HG02759 (cell line): Measurements from ENCODE around the gene TENT5C.
A peak's percentile ranks its signal among the peaks of the same experiment; 100 is the strongest.

Experiments
- ATAC-seq: cut with Tn5 transposase; IDR thresholded peaks from one replicate; pipeline ENCODE4 v1.9.1; 2021; ENCODE audit warnings: mild to moderate bottlenecking, moderate library complexity; ENCODE audit not compliant: unreplicated experiment

The TENT5C gene

DNA sequence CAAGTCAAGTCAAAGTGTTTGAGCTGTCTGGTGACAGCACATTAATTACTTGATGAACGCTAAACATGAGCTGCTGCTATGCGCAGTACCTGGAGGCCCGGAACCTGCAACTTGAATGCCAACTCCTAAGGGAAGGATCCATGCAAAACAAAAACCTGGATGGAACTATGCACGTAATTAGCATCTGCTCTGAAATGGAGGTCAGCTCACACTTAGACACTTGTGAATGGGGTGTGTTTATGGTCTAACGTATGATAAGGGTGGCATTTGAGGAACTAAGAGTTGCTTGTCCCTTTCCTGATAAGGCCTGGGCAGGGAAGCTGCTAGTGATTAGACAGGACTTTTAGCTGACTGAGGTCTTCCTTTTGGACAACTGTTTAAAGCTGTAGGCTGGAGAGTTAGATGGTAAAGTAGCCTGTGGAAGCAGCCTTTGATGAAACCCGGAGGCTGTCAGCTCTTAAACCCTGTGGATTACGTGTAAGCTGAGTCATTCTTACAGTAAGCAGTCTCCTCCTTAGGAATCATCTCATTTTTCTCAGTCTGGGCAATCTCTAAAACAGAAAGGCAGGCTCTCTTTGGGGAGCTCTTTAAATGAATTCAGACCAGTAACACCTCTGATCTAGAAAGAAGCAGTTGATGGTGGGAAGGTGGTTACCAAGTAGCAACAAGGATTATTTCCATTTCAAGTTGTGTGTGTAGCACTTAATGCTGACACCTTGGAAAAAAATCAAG lies 6.8 kb downstream of the TENT5C start:
- no peak for ATAC-seq

DNA sequence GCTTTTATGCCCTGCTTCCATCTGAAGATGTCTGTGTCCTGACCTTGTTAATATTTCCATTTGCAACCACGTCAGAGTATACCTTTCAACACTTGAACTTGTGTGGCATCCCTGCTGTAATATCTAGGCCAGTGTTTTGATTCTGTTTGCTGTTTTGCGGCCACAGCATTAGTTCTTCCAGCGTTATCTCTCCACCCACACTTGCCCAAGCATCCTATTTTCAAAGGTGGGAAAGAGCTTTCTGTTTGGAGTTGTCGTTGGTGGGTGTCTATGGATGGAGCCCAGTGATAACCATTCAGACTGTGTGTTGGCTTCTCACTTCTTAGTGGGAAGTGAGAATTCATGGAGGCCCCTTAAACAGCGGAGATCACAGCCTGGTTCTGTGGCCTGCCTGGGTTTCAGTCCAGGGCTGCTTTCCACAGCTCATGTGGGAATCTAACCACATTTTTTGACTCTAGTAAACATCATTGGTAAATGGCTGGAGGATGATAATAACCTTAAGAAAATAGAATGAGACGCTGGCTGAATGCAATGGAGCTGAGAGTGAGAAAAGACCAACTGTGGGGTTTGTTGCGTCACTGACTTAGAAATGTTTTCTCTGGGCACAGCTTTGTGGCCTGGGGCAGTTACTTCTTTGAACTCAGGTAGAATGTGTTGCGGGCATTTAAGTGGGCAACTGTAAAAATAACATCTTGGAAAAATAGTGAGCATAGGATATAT lies 7.6 kb downstream of the TENT5C start:
- no peak for ATAC-seq

DNA sequence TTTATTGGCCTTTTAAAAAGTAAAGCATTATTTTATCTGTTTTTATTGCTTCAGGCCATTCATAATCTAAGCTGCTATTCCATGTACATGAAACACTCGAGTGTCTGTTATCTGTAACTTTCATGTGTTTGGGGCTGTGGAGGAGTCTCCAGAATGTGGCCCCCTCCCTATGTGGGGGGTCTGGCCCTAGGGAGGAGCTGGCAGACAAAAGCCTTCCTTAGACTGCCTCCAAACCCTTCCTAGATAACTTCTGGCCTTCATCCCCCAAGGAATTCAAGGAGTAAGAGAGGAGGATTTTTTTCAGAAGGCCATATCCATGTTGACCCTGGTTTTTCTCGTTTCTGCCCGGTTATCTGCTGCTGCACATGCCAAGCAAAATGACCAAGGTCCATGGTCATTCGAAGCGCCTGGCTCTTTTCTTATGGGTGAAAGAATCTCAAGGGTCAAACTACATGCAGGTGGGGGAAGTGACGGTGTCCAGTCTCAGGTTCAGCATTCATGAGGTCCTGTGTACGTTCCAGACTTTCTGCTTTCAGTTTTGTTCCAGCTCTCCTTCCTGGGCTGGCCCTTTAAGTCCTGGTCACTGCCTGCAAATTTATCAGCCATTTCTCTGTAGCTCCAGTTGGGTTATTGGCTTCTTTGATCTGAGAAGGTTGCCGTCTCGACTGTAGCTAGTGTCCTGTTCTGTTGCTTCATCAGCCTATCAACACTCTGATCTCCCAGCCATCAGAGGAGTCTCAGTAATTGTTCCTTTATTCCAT lies 8.3 kb downstream of the TENT5C start:
- no peak for ATAC-seq

DNA sequence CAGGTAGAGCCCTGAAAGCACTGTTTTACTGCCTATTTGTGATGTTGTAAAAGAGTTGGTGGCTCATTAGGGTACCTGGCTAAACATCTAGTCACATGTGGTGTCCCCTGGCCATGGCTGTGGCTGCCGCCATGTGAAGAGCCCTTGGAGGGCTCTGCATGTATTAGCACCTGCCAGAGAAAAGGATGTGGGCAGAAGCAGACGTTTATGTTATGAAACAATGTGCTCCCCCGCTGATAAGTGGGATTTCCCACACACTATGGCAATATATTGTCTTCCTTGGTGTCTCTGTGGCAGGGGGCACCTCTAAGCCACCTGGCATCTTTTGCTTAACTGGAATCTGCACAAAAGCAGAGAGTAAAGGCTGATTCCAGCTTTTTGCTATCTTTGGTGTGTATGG lies 9.6 kb downstream of the TENT5C start:
- ATAC-seq, result peak; percentile 53

DNA sequence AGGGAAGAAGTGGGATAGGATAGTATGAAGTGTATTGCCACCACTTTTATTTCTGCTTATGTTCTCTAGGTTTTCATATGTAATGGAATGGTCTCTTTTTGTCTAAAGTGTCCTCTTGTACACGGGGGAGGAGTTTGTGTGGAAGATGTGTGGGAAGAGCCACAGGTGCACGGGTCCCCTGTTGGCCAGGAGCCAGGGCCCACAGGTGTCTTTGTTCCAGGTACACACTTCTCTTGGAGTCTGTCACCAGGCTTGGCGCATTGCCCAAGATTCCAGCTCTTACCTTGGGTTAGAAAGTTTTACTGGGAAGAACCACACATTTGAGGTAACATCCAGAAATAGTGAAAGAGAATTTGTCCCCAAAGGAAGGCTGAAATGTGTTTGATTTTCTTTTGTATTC lies 10.5 kb downstream of the TENT5C start:
- ATAC-seq, result no peak

DNA sequence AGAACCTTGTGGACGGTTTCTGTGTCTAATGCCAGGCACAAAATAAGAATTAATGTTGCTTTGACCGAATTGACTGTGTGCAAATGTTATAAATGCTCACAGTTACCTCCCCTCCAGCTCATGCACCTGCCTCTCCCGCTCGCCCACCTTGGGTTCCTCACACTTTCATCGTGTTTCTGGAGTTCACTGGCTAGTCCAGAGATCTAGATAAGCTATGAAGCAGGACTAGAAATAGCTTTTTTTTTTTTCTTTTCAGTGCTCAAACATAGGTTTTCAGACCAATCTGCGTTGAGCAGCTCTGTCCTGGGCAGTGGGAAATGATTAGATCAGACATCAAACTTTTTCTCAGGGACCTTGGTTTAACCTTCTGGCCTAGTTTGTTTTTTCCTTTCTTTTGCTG lies 11.1 kb downstream of the TENT5C start:
- no peak for ATAC-seq

DNA sequence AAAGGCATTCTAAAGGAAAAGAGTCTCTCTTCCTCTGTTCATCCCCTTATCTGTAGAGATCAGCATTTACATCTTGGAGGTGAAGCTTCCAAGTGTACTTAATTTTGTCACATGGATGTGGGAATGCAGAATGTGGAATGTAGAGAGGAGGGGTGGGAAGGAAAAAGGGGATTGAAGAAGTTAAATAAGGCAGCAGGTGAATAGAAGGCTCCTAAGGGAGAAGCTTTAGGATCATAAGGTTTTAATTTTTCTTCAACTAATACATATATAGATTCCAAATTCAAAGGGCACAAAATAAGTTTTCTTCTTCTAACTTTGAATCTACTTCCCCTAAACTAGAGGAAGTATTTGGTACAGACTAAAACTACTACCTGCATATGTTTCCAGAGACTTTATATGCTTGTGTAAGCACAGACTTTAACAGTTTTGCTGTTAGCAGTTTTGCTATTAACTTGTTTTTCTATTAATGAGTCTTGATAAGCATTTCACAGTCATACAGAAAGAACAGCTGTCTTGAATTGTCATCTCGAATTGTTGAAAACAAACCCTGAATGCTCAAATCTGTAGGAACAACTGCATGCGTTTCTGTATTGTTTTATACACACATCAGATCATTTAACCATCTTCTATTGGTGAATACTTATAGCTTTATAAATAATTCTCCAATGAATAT lies 12.7 kb downstream of the TENT5C start:
- ATAC-seq, result no peak

DNA sequence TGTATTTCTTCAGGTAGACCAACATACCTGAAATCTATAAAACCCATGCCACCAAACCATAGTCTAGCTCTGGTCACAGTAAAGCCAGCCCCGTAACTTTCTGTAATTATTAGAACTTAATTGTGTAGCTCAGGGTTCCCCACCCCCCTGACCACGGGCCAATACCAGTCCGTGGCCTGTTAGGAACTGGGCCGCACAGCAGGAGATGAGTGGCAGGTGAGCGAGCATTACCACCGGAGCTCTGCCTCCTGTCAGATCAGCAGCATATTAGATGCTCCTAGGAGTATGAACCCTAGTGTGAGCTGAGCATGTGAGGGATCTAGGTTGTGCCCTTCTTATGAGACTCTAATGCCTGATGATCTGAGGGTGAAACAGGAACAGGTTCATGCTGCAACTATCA lies 14.6 kb downstream of the TENT5C start:
- ATAC-seq, result no peak

DNA sequence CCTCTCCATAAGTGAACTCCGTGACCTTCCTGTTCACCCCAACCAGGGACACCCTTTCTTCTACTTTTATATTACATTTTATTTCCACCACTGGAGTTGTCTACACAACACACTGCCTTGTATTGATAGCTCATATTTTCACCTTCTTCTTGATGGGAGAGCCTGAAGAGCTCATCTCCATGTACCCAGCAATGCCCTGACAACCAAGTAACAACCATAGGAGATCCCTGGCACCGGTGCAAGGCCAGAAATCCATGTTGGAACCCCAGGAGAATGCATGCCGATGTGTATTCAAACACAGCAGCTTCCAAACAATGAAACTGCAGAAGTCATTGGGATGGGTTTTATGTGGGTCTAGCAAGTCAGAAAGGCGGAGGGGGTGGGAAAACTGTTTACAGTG lies 15.5 kb downstream of the TENT5C start:
- ATAC-seq, result no peak

DNA sequence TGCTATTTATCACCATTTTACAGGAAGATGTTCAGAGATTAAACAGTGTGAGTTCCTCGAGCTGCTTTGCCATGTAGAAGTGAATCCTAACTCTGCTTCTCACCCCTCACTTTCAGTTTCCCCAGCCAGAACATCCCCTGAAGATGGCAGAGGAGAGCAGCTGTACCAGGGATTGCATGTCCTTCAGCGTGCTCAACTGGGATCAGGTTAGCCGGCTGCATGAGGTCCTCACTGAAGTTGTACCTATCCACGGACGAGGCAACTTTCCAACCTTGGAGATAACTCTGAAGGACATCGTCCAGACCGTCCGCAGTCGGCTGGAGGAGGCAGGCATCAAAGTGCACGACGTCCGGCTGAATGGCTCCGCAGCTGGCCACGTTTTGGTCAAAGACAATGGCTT lies 16.9 kb downstream of the TENT5C start:
- ATAC-seq, result no peak

DNA sequence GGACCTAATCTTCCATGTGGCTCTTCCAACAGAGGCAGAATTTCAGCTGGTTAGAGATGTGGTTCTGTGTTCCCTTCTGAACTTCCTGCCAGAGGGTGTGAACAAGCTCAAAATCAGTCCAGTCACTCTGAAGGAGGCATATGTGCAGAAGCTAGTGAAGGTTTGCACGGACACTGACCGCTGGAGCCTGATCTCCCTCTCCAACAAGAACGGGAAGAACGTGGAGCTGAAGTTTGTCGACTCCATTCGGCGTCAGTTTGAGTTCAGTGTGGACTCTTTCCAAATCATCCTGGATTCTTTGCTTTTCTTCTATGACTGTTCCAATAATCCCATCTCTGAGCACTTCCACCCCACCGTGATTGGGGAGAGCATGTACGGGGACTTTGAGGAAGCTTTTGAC lies 17.3 kb downstream of the TENT5C start:
- ATAC-seq, result no peak

DNA sequence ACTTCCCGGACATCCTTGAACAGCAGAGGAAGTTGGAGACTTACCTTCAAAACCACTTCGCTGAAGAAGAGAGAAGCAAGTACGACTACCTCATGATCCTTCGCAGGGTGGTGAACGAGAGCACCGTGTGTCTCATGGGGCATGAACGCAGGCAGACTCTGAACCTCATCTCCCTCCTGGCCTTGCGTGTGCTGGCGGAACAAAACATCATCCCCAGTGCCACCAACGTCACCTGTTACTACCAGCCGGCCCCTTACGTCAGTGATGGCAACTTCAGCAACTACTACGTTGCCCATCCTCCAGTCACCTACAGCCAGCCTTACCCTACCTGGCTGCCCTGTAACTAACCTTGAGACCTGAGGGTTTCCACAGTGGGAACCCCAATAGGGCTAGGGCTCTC lies 17.9 kb downstream of the TENT5C start:
- no peak for ATAC-seq

DNA sequence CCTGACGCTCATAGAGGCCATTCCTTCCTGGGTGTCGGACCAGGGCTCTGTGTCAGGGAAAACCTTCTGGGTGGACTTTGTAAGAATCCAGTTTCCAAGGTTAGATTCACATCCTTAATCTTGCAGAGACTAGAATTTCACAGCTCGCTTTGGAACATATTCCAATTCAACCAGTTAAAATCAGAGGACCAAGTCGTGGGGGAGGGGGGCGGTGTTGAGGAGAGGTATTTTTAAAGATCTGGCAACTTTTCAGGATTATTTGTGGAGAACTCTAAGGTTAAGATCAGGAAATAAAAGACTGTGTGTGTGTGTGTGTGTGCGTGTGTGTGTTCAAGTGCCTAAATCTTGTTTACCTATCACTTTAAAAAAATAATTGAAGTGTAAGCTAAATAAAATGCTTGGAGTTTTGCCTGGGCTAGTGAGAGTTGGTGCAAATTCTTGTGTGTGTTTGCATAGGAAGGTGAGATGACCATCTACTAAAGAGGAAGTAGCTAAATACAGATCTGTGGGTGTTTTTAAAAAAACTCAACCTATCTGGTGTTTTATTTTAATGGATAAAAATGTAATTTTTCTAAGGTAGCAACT lies 21.8 kb downstream of the TENT5C start:
- no peak for ATAC-seq

DNA sequence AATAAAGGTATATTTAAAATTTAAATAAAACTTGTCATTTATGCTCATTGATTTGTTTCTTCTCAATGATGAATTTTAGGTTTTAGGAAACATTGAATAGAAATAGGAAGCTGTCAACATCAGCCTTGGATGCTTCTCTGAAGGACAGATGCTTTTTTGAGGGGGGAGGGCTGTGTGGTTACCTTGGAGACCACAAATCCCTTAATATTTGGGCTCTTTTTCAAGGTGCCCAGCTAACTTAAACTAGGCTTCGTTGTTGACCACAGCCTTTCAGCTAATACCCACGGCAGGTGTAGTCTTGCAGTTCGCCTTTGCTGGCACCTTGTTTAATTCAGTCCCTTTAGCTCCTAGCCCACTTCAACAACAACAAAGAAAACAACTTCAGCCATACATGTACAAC lies 22.5 kb downstream of the TENT5C start:
- no peak for ATAC-seq

DNA sequence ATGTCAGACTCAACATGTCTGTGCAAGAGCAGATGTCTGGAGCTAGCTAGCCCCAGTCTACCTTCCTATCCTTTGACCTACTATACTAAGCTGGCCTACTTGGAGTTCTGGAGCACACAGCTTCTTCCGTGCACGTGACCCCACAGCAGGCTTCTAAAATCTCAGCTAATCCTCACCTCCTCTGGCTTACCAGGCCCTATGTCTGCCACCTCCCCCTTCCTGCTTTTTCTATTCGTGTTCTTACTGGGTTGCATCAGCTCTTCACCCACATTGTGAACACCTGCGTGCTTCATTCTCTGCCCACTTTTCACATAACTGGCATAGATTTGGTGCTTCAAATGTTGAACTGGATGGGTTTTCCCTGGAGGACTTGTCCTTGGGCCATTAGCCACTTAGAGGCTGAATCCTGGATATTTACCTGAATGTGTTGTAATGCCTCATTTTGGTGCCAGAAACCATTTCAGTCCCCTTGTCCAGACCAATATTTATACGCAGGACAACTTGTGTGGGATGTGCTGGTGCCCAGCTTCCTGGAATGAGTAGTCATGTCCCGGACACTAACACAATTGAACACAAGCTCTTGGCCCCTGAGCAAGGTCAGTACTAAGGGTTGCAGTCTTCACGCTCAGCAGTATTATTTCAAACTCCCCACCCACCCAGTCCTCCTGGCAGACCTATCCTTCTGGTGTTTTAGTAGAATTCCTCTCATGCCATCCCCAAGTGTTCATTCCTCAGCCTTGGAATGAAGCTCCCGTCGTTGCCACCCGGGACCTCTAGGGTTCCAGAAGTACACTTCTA lies 24.0 kb downstream of the TENT5C start:
- ATAC-seq, result no peak

DNA sequence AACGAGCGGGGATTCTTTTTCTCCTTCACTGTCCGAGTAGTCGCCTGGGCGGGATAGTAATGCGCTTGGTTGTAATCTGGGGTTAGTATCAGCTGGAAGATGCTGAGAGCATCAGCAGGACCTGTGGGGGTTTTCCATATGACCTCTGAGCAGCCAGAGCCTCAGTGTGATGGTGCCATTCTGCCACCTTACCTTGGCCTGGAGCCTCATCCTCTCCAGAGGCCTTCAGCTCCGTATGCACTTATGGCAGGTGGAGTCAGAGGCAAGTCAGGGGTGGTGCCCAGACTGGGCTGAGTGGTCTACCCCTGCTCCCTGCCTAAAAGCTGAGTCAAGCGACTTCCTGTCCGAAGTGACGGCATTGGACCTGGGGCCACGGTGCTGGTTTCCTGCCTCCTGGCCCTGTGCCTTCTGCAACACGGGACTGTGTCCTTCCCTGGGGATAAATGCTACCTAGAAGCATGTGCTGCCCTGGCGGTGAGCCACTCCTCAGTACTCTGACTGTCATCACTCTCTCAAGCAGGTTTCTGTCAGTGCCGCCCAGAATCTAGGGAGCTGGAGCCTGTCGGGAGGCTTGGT lies 24.7 kb downstream of the TENT5C start:
- no peak for ATAC-seq

DNA sequence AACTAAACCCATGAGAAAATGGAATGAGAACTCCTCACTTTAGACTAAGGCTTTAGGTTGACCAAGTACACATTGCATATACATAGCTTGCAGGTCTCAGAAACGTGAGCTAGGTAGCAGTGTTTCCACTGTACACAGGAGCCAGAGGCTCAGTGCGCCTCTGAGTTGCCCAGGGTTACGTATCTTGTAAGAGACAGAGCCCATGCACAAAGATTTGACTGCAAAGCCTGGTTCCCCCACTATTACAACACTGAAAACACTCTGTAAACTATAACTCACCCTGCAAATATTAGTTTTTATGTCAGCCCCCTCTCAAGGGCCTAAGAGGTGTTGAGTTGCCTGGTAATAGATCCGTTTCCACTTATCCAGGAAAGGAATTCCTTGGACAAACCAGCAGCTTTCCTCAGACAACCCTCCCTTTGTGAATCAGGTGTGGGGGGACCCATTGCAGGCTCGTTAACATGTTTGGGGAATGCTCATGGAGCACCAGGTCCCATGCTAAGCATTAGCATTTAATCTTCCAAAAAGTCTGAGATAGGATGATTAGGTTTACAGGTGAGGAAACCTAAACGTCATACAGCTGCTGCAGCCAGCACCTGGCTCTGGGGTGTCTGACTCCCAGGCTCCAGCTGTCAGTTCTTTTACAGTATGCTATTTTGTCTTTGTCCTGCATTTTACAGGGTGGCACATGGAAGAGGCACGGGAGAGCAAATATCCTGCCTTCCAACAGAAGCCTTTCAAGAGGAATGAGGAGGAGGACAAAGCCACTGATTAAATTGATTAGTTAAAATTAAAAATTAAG lies 25.7 kb downstream of the TENT5C start:
- ATAC-seq, result no peak

DNA sequence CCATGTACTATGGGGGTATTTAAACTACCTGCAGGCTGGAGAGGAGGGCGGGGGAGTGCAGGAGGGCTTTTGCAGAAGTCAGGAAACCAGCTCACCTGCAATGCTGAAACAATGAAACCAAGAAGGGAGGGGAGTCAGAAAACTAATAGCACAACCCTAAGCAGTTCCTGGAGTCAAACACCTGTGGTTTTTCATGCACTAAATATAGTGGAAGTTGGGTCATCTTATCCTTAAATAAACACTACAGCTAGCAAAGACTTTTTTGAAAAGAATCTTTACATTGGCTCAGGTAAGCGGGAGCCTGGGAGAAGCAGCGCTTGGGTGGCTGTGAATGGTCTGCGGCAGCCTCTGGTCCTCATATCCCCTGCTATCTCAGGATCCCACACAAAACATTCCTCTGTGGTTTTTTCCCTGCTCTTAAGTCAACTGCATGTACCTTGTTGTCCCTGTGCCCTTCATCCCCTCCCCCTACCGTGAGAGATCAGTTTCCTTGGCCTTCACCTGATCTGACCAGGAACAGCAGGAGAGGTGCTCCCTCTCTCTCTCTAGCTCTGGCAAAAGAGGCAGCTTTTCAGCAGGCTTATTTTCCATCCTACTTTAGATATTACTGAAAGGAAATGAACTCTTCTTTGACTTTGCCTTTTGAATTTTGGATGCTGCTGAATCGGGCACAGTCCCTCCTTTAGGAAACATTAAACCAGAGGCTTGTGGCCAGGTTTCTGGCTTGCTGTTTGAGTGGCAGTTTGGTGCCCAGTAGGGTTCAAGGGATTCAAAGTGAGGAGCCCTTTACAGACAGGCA lies 26.6 kb downstream of the TENT5C start:
- ATAC-seq, result no peak

DNA sequence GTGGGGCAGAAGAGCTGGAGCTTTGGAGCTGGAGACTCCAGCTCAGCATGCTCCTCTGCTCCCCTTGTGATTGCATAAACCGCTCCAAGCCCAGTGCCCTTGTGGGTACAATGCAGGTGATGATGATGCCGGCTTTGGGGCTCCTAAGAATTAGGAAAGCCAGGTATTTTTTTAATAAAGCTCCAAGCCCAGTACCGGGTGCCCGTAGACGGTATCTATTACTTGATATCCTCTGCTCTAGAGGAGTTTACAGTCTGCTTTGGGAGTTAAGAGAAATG lies 27.2 kb downstream of the TENT5C start:
- no peak for ATAC-seq
